ENCODE results near the gene IL1RN.

IL1RN gene

GRCh38 chr2:113166187-113166645, 38.8 kb downstream of the IL1RN start:
- Histone ChIP-seq H3K4me3 (ENCODE audit: low read length) (no peak overlapping the region), H3K4me1 (ENCODE audit: control insufficient read depth, insufficient read depth, low read length) (peaks cover 37% of the 10 kb centered on the region), H3K27me3 (ENCODE audit: control insufficient read depth, insufficient read depth, low read length) (no peaks in the 10 kb centered on the region), H3K9me3 (ENCODE audit: control insufficient read depth, low read length) (no peaks in the 10 kb centered on the region), H3K36me3 (ENCODE audit: control insufficient read depth, insufficient read depth, low read length) (no peaks in the 10 kb centered on the region), H3K9ac (ENCODE audit: low read length) (no peak overlapping the region)

- no peaks in the 10 kb centered on the region for H3K36me3 ChIP-seq (ENCODE audit: control insufficient read depth, insufficient read depth, low read length)
Measured at GRCh38 chr2:113167115-113167932, 39.9 kb downstream of the IL1RN start.

GRCh38 chr2:113167962-113168340, 40.6 kb downstream of the IL1RN start:
- H3K27me3 ChIP-seq (ENCODE audit: control insufficient read depth, insufficient read depth, low read length) = no peaks in the 10 kb centered on the region
- peak overlapping the region; percentile 48 for H3K9ac ChIP-seq (ENCODE audit: low read length)
- H3K4me3 ChIP-seq (ENCODE audit: low read length) = no peak overlapping the region
- H3K4me1 ChIP-seq (ENCODE audit: control insufficient read depth, insufficient read depth, low read length) = peaks cover 44% of the 10 kb centered on the region
- no peaks in the 10 kb centered on the region for H3K36me3 ChIP-seq (ENCODE audit: control insufficient read depth, insufficient read depth, low read length)
- H3K9me3 ChIP-seq (ENCODE audit: control insufficient read depth, low read length) = no peaks in the 10 kb centered on the region

More at GRCh38 chr2:113167115-113167932, 39.9 kb downstream of the IL1RN start:
- H3K4me1 ChIP-seq (ENCODE audit: control insufficient read depth, insufficient read depth, low read length) = peaks cover 38% of the 10 kb centered on the region
- no peak overlapping the region for H3K4me3 ChIP-seq (ENCODE audit: low read length)
- H3K27me3 ChIP-seq (ENCODE audit: control insufficient read depth, insufficient read depth, low read length) = no peaks in the 10 kb centered on the region
- H3K9ac ChIP-seq (ENCODE audit: low read length) = peak overlapping the region; percentile 51
- H3K9me3 ChIP-seq (ENCODE audit: control insufficient read depth, low read length) = no peaks in the 10 kb centered on the region

GRCh38 chr2:113169002-113169530, 41.7 kb downstream of the IL1RN start:
- no peak overlapping the region for H3K4me3 ChIP-seq (ENCODE audit: low read length)
- no peaks in the 10 kb centered on the region for H3K9me3 ChIP-seq (ENCODE audit: control insufficient read depth, low read length)
- no peaks in the 10 kb centered on the region for H3K36me3 ChIP-seq (ENCODE audit: control insufficient read depth, insufficient read depth, low read length)
- no peaks in the 10 kb centered on the region for H3K27me3 ChIP-seq (ENCODE audit: control insufficient read depth, insufficient read depth, low read length)
- no peak overlapping the region for H3K9ac ChIP-seq (ENCODE audit: low read length)
- H3K4me1 ChIP-seq (ENCODE audit: control insufficient read depth, insufficient read depth, low read length) = peaks cover 49% of the 10 kb centered on the region

GRCh38 chr2:113169586-113169985, 42.2 kb downstream of the IL1RN start:
- Histone ChIP-seq H3K4me1 (ENCODE audit: control insufficient read depth, insufficient read depth, low read length) (peaks cover 49% of the 10 kb centered on the region), H3K27me3 (ENCODE audit: control insufficient read depth, insufficient read depth, low read length) (no peaks in the 10 kb centered on the region), H3K36me3 (ENCODE audit: control insufficient read depth, insufficient read depth, low read length) (no peaks in the 10 kb centered on the region), H3K4me3 (ENCODE audit: low read length) (no peak overlapping the region), H3K9ac (ENCODE audit: low read length) (no peak overlapping the region), H3K9me3 (ENCODE audit: control insufficient read depth, low read length) (no peaks in the 10 kb centered on the region)

- no peak overlapping the region for H3K9ac ChIP-seq (ENCODE audit: low read length)
- H3K27me3 ChIP-seq (ENCODE audit: control insufficient read depth, insufficient read depth, low read length) = no peaks in the 10 kb centered on the region
- H3K9me3 ChIP-seq (ENCODE audit: control insufficient read depth, low read length) = no peaks in the 10 kb centered on the region
- no peaks in the 10 kb centered on the region for H3K36me3 ChIP-seq (ENCODE audit: control insufficient read depth, insufficient read depth, low read length)
- peaks cover 42% of the 10 kb centered on the region for H3K4me1 ChIP-seq (ENCODE audit: control insufficient read depth, insufficient read depth, low read length)
- H3K4me3 ChIP-seq (ENCODE audit: low read length) = no peak overlapping the region
Measured at GRCh38 chr2:113171334-113172075, 44.1 kb downstream of the IL1RN start.

- Histone ChIP-seq H3K36me3 (ENCODE audit: control insufficient read depth, insufficient read depth, low read length) (no peaks in the 10 kb centered on the region), H3K4me3 (ENCODE audit: low read length) (no peak overlapping the region), H3K27me3 (ENCODE audit: control insufficient read depth, insufficient read depth, low read length) (no peaks in the 10 kb centered on the region), H3K9ac (ENCODE audit: low read length) (peak overlapping the region; percentile 54), H3K9me3 (ENCODE audit: control insufficient read depth, low read length) (no peaks in the 10 kb centered on the region), H3K4me1 (ENCODE audit: control insufficient read depth, insufficient read depth, low read length) (peaks cover 29% of the 10 kb centered on the region)
Measured at GRCh38 chr2:113172721-113173541, 45.5 kb downstream of the IL1RN start.

GRCh38 chr2:113173542-113174375, 46.4 kb downstream of the IL1RN start, which contains the start of gene PSD4:
TSS of gene PSD4 (plus strand) at chr2:113173971. CDS start at chr2:113182457, 8,486 bp downstream.
- Histone ChIP-seq H3K4me1 (ENCODE audit: control insufficient read depth, insufficient read depth, low read length) (peaks cover 31% of the 10 kb centered on the region), H3K9me3 (ENCODE audit: control insufficient read depth, low read length) (no peaks in the 10 kb centered on the region), H3K27me3 (ENCODE audit: control insufficient read depth, insufficient read depth, low read length) (no peaks in the 10 kb centered on the region), H3K4me3 (ENCODE audit: low read length) (peak within 1 kb of the TSS; percentile 32), H3K9ac (ENCODE audit: low read length) (peak within 1 kb of the TSS; percentile 54), H3K36me3 (ENCODE audit: control insufficient read depth, insufficient read depth, low read length) (no peaks in the 10 kb centered on the region)

- peak overlapping the region; percentile 54 for H3K9ac ChIP-seq (ENCODE audit: low read length)
- H3K36me3 ChIP-seq (ENCODE audit: control insufficient read depth, insufficient read depth, low read length) = no peaks in the 10 kb centered on the region
- H3K4me3 ChIP-seq (ENCODE audit: low read length) = peak overlapping the region; percentile 32
- no peaks in the 10 kb centered on the region for H3K27me3 ChIP-seq (ENCODE audit: control insufficient read depth, insufficient read depth, low read length)
- H3K9me3 ChIP-seq (ENCODE audit: control insufficient read depth, low read length) = no peaks in the 10 kb centered on the region
- peaks cover 33% of the 10 kb centered on the region for H3K4me1 ChIP-seq (ENCODE audit: control insufficient read depth, insufficient read depth, low read length)
Measured at GRCh38 chr2:113174376-113174750, 47.0 kb downstream of the IL1RN start.

- Histone ChIP-seq H3K9ac (ENCODE audit: low read length) (peak overlapping the region; percentile 13), H3K4me1 (ENCODE audit: control insufficient read depth, insufficient read depth, low read length) (peaks cover 35% of the 10 kb centered on the region), H3K27me3 (ENCODE audit: control insufficient read depth, insufficient read depth, low read length) (no peaks in the 10 kb centered on the region), H3K4me3 (ENCODE audit: low read length) (no peak overlapping the region), H3K36me3 (ENCODE audit: control insufficient read depth, insufficient read depth, low read length) (no peaks in the 10 kb centered on the region), H3K9me3 (ENCODE audit: control insufficient read depth, low read length) (no peaks in the 10 kb centered on the region)
Measured at GRCh38 chr2:113175042-113175628, 47.7 kb downstream of the IL1RN start.
